Hepatocyte (in vitro differentiated cells): ENCODE results near the gene TRIM34.

Experiments
- EZH2 ChIP-seq: fragments of 200-600 bp; sonication (generic); IDR thresholded peaks from 2 replicates; pipeline ENCODE4 v1.6.1; 2016; ENCODE audit warnings: antibody characterized with exemption, mild to moderate bottlenecking, borderline replicate concordance
- TF ChIP-seq, protein P1 (sequence below): fragments of 200-600 bp; sonication (generic); IDR thresholded peaks from 2 replicates; pipeline ENCODE4 v1.5.1; 2016; ENCODE audit warnings: antibody characterized with exemption, mild to moderate bottlenecking; ENCODE audit not compliant: poor library complexity

DNA sequence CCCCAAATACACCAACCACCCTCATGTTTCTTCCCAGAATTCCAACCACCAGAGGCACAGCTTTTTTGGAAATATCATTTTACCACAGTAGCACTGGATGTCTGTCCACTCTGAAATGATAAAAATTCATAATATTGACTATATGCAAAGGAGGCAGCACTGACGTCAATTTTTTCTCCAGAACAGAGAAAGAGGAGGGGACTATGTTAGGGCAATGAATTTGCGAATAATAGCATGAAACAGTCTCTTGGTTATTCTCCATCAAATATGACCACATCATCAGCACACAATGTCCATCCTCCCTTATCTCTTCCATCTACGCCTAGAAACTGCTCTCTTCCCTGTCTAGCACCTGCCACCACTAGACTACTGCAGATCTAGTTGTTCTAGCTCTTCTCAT is 21.3 kb downstream of the TRIM34 start:
- TF ChIP-seq, protein P1, sequence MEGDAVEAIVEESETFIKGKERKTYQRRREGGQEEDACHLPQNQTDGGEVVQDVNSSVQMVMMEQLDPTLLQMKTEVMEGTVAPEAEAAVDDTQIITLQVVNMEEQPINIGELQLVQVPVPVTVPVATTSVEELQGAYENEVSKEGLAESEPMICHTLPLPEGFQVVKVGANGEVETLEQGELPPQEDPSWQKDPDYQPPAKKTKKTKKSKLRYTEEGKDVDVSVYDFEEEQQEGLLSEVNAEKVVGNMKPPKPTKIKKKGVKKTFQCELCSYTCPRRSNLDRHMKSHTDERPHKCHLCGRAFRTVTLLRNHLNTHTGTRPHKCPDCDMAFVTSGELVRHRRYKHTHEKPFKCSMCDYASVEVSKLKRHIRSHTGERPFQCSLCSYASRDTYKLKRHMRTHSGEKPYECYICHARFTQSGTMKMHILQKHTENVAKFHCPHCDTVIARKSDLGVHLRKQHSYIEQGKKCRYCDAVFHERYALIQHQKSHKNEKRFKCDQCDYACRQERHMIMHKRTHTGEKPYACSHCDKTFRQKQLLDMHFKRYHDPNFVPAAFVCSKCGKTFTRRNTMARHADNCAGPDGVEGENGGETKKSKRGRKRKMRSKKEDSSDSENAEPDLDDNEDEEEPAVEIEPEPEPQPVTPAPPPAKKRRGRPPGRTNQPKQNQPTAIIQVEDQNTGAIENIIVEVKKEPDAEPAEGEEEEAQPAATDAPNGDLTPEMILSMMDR, result no peak
- no peak for TF ChIP-seq EZH2
